ENCODE measurements around the gene BIRC6.

DNA sequence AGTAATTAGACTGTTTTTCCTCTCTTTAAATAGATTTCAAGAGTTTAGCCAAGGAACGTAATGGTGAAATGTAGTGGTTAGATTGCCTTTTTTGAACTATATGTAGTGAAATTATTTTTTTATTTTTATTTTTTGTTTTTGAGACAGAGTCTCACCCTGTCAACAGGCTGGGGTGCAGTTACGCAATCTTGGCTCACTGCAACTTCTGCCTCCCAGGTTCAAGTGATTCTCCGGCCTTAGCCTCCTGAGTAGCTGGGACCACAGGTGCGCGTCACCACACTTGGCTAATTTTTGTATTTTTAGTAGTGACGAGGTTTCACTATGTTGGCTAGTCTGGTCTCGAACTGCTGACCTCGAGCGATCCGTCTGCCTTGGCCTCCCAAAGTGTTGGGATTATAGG, 60.8 kb downstream of the BIRC6 start:
- TF ChIP-seq CTCF (IDR thresholded peaks at IDR 0.05; ENCODE audit: low read length) (no peak), EZH2 (IDR thresholded peaks at IDR 0.05; ENCODE audit: borderline replicate concordance, low read length) (no peak)

Measured in OCI-LY1 (cell line).